Thoracic aorta (tissue), 2 donors: ENCODE results near the gene BACH2. TPM values are rescaled to one million over a fixed set of nuclear protein-coding genes. Genes with fewer than 3 reads are reported as not detected.

Source experiments
- ATAC-seq: fragments of 150-250 bp; one replicate; pipeline ENCODE4 v1.8.0; 2017; ENCODE audit warnings: low read depth; ENCODE audit not compliant: insufficient number of reproducible peaks, low FRiP score
- DNase-seq: peaks from one replicate; pipeline ENCODE4 v3.0.0-alpha.2; 2020; ENCODE audit warnings: low spot score
- H3K27ac ChIP-seq, 2 donors: fragments of 200-600 bp; sonication (generic); 1 replicate in 1 of 2; 2 replicates in 1 of 2; pipeline ENCODE4 v1.5.1; 2016; ENCODE audit warnings: mild to moderate bottlenecking in 2 of 2, moderate library complexity in 2 of 2
- H3K27me3 ChIP-seq: fragments of 200-600 bp; sonication (generic); replicated peaks from 2 replicates; pipeline ENCODE4 v1.6.0; 2016; ENCODE audit warnings: mild to moderate bottlenecking; ENCODE audit not compliant: insufficient read depth
- H3K36me3 ChIP-seq: fragments of 200-600 bp; sonication (generic); one replicate; pipeline ENCODE4 v1.5.1; 2016
- H3K4me1 ChIP-seq, 2 donors: fragments of 200-600 bp; sonication (generic); 1 replicate in 1 of 2; 2 replicates in 1 of 2; pipeline versions ENCODE4 v1.5.1 to v1.6.0; 2016; ENCODE audit warnings: low read depth in 2 of 2, mild to moderate bottlenecking in 1 of 2; ENCODE audit not compliant: control insufficient read depth in 1 of 2
- H3K4me3 ChIP-seq: fragments of 200-600 bp; sonication (generic); 2 replicates; pipeline ENCODE4 v1.5.1; 2016; ENCODE audit warnings: mild to moderate bottlenecking
- H3K9me3 ChIP-seq: fragments of 200-600 bp; sonication (generic); 2 replicates; pipeline ENCODE4 v1.5.1; 2016
- CTCF ChIP-seq: fragments of 200-600 bp; sonication (generic); IDR thresholded peaks from one replicate; pipeline ENCODE4 v1.5.1; 2019; ENCODE audit warnings: antibody characterized with exemption
- total RNA-seq, 2 donors: library from RNA; depleted of rRNA; stranded (reverse); fragments of >200 nt; gene quantifications; one replicate each; pipeline versions ENCODE4 v1.1.0 to v1.2.3, GENCODE V29; 2016

The BACH2 gene
- total RNA-seq, 2 donors from 2014 or later: 6.1 to 17.8 TPM

GRCh38 chr6:89940225-89941027, 356.2 kb downstream of the BACH2 start:
- no peaks in the 10 kb centered on the region for H3K9me3 ChIP-seq
- peak; percentile 50 for TF ChIP-seq CTCF
- peak overlapping the region; percentile 1 for H3K4me3 ChIP-seq
- H3K27ac ChIP-seq: no peak overlapping the region
- H3K36me3 ChIP-seq: peaks cover 2% of the 10 kb centered on the region
- H3K4me1 ChIP-seq: peaks cover 5 to 23% of the 10 kb centered on the region in 2 donors
- peak; percentile 37 for ATAC-seq
- DNase-seq: no peak
- H3K27me3 ChIP-seq: no peaks in the 10 kb centered on the region

- Histone ChIP-seq H3K9me3 (no peaks in the 10 kb centered on the region), H3K4me3 (no peak overlapping the region), H3K4me1 (peaks cover 5 to 23% of the 10 kb centered on the region in 2 donors), H3K27me3 (no peaks in the 10 kb centered on the region), H3K36me3 (peaks cover 2% of the 10 kb centered on the region), H3K27ac (no peak overlapping the region)
- no peak for TF ChIP-seq CTCF
- DNase-seq: no peak
- no peak for ATAC-seq
These were observed 357.5 kb downstream of the BACH2 start for GRCh38 chr6:89939144-89939543.

GRCh38 chr6:89938014-89938413, 358.6 kb downstream of the BACH2 start:
- Histone ChIP-seq H3K36me3 (peaks cover 2% of the 10 kb centered on the region), H3K4me3 (no peak overlapping the region), H3K27me3 (no peaks in the 10 kb centered on the region), H3K27ac (no peak overlapping the region), H3K4me1 (peaks cover 5 to 23% of the 10 kb centered on the region in 2 donors), H3K9me3 (no peaks in the 10 kb centered on the region)
- ATAC-seq (no peak), DNase-seq (no peak)
- no peak for TF ChIP-seq CTCF

- ATAC-seq (no peak), DNase-seq (no peak)
- no peaks in the 10 kb centered on the region for H3K27me3 ChIP-seq
- H3K9me3 ChIP-seq: no peaks in the 10 kb centered on the region
- H3K4me1 ChIP-seq: peaks cover 0 to 6% of the 10 kb centered on the region in 2 donors
- H3K27ac ChIP-seq: no peak overlapping the region
- TF ChIP-seq CTCF: no peak
- peaks cover 11% of the 10 kb centered on the region for H3K36me3 ChIP-seq
- H3K4me3 ChIP-seq: no peak overlapping the region
These were observed 360.5 kb downstream of the BACH2 start for GRCh38 chr6:89936177-89936576.

GRCh38 chr6:89934685-89935366, 361.8 kb downstream of the BACH2 start:
- H3K4me3 ChIP-seq: no peak overlapping the region
- peaks cover 11% of the 10 kb centered on the region for H3K36me3 ChIP-seq
- ATAC-seq: no peak
- no peaks in the 10 kb centered on the region for H3K9me3 ChIP-seq
- no peaks in the 10 kb centered on the region for H3K27me3 ChIP-seq
- DNase-seq: no peak
- no peak overlapping the region for H3K27ac ChIP-seq
- H3K4me1 ChIP-seq: no peaks in the 10 kb centered on the region
- TF ChIP-seq CTCF: no peak
